NOMO-1 (cell line): Measurements from ENCODE around the gene CTAGE15.
"Not testable (repeated sequence)": the region's sequence is repeated elsewhere in the genome, so short reads cannot be mapped to it uniquely, and the experiment has no call there.

ENCODE experiments used
- DNase-seq, 2 experiments: peaks; one replicate each; lab custom pipeline; 2025; ENCODE audit not compliant: unreplicated experiment in 2 of 2; lab: John Stamatoyannopoulos, UW

Gene CTAGE15, protein sequence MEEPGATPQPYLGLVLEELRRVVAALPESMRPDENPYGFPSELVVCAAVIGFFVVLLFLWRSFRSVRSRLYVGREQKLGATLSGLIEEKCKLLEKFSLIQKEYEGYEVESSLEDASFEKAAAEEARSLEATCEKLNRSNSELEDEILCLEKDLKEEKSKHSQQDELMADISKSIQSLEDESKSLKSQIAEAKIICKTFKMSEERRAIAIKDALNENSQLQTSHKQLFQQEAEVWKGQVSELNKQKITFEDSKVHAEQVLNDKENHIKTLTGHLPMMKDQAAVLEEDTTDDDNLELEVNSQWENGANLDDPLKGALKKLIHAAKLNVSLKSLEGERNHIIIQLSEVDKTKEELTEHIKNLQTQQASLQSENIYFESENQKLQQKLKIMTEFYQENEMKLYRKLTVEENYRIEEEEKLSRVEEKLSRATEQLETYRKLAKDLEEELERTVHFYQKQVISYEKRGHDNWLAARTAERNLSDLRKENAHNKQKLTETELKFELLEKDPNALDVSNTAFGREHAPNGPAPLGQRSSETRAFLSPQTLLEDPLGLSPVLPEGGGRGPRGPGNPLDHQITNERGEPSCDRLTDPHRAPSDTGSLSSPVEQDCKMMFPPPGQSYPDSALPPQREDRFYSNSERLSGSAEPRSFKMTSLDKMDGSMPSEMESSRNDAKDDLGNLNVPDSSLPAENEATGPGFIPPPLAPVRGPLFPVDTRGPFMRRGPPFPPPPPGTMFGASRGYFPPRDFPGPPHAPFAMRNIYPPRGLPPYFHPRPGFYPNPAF

DNA sequence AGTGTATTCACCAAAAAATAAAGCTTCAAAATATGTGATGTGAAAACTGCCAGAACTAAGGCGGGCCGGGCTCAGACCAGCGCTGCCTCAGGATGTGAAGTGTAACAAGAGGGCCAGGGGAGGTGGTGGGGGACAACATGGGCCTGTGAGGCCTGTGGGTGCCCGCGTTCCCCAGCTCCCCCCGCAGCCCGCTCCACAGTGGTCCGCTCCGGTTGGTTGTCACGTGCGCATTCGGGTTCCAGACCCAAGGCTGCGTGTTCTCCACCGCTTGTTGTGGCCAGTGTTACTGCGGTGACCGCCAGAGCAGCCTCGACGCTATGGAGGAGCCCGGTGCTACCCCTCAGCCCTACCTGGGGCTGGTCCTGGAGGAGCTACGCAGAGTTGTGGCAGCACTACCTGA, at the start of gene CTAGE15:
Gene CTAGE15, plus strand, starts transcription at position 301 of the 400 bp plus-strand sequence. Its CDS starts 17 bp downstream, at position 318.
- DNase-seq, result not testable (repeated sequence)

DNA sequence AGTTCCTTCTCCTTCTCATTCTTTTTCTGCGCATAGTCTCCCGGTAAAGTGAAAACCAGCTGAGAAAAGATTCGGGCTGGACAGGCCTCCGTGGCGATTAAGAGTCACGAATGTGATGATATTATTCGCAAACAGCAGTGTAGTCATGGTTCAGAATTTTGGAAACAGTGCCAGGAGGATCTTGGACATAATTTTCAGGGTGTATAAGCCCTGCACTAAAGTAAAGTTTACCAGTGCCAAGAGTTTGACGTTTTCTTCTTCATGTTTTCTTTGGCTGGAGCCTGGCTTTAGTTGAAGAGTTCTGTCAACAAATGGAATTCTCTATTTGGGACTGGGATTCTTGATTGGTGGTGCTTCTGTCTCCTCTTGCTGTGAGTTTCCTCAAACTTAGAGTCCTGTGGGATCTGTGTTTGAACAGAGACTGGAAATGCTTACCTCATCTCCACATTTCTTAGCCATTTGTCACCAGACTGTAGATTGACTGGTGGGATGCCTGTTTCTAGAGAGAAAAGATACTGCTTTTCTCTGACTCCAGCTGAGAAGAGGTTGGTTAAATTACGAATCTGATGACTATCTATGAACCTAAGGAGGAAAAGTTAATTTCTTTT, 49.2 kb upstream of the CTAGE15 start:
- not testable (repeated sequence) for DNase-seq

DNA sequence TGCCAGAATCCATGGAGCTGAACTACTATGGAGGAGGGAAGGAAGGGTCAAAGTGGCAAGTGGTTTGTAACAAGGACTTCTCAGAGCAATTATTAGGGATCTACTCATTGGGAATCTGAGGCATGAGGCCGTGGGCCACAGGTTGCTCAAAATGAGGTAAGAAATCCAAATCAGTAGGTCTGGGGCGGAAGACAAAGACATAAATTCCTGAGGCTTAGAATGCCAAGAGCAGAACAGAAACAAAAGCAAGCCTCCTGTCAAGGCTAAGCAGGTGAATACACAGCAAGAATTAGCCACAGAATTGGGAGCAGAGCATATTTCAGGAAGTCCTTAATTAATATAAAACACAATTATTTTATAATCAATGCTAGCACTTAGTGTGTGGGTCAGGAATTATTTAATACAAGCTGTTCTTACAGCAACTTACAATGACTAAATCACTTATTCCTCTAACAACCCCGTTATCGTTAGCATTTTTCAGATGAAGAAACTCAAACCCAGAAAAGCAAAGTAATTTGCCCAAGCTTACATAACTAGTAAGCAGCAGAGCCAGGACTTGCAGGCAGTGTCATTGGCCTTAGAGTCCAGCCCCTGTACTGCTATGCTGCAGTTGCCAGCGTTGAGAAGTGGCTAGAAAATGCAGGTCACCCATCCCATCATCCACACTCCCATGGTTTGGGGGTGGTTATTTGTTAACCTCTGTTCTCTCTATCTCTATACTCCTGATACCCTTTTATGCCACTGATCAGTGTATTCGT, 40.3 kb upstream of the CTAGE15 start:
- not testable (repeated sequence) for DNase-seq

DNA sequence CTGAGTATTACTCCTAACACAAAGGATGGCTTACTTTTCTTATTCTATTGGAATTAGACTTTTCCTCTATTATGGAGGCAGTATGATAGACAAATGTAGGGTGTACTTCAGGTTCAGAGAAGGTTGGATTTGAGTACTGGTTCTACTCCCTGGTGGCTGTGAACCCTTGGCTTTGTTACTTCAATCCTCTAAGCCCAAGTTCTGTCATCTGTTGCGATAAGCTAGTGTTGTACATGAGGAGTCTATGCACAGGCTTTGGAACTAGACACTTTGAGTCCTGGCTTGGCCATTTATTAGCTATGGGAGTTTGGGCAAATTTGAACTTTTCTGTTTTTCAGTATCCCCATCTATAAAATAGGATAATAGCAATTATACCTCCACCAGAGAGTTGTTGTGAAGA, 39.7 kb upstream of the CTAGE15 start:
- not testable (repeated sequence) for DNase-seq

DNA sequence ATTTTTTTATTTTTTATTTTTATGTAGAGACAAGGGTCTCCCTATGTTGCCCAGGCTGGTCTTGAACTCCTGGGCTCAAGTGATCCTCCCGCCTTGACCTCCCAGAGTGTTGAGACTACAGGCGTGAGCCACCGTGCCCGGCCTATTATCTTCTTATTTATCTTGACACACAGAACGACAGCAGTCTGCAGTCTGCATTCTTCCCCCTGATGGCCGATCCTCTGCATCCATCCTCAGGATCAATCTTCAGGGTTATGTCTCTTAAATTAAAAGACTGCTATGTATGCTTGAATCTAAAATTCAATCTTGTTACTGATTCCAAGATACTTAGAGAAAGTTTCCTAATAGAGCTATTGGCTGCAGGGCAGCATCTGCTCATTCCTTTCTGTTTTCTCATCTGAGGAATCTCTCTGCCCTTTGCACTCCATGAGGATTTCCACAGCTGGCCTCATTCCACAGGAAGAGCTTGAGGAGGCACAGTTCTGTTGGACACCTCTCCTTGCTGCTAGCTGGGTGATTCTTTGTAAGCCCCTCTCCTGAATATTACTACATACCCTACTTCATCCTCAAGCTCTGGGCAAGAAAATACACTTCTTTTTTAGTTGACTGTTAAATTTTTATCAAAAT, 38.3 kb upstream of the CTAGE15 start:
- not testable (repeated sequence) for DNase-seq

DNA sequence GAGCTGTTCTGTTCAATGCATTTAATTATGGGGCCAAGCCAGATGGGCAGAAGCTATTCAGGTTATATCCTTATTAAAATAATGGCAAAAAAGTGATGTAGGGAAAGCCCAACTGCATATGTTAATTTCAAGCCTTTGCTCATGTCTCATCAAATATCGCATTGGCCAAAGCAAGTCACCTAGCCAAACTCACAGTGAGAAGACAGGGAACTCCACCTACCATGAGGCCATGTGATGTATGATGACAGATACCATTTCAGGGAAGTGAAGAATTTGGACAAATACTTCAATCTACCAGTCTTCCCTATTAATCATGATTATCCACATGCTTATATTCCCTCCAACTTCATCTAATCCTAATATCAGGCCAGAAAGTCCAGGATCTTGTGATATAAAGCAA, 35.2 kb upstream of the CTAGE15 start:
- DNase-seq, result not testable (repeated sequence)

DNA sequence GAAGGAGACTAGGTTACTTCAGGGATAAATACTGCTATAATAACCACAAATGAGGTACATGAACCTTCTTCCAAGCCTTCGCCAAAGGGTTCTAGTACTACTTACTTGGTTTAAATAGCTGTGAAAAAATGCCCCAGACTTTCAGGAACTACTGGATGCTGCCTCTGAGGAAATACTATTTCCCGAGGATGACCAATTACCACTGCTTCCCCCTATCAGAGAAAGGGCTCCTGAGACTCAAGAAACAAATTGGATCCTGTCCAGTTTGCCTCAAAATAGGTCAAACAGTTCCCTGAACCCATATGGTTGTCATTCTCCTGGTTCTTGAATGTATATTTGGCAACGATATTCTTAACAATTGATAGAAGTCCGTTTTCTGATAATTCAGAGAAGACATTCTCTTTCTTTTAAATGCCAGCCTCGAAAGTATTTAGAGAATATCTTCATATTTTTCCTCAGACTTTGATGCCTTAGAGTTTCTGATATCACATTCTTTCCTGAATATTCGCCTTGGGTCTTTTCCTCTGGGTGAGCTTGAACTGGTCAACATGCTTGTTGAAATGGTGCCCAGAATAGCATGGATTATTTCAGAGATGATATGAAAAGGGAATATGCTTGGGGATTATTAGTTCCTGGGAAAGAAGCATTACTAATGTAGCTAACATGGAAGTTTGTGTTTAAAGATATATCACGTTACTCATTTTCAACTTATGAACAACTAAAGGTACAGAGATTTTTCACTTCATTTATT, 28.1 kb upstream of the CTAGE15 start:
- DNase-seq, result not testable (repeated sequence)

DNA sequence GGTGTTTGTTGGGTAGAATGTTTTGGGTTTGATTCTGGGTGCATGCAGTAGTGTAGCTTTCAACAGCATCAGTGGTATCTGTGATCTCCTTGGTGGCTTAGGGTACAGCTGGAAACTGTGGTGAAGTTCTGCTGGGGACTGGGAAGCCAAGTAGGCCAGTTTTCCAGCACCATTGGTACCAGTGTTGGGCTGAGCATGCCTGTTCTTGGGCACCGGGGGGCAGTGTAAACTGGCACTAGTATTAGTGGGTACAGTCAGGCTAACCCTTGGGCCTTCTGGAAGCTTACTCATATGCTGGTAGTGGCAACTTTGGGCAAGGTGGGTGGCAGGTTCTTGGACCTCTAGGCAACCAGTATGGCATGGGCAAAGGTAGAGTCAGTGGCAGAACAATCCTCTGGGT, 15.6 kb upstream of the CTAGE15 start:
- not testable (repeated sequence) for DNase-seq

DNA sequence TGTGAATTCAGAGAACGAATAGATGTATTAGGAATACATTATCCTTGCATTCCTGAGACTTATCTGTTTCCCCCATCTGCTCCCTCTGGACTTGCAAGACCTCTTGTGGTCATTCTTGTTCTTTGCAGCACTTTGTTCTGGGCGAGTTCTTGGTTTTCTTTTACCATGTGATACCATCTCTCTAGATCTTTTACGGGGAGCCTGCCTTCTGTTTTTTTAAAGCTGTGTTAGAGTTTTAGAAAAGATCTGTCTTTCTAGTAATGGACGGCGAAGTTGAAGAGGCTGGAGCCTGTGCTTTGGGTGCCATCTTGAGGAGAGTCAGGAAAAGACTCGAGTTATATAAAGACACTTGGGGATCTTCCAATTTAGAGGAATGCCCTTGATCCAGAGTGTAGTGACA, 8.3 kb upstream of the CTAGE15 start:
- not testable (repeated sequence) for DNase-seq

DNA sequence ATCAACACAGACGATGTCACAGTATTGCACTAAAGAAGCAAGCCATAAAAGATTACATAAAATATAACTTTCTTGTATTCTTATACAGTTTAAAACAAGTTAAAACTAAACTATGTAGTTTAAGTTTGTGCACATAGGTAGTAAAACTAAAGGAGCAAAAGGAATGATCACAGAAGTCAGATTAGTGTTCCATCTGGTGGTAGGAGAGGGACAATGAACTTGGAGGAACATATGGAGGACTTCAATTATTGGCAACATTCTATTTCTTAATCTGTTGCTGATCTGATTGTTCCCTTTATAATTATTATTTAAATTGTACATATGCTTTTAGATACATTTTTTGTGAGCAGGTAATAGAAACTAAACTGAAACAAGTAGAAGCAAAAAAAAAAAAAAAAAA, 5.6 kb upstream of the CTAGE15 start:
- DNase-seq, result not testable (repeated sequence)

DNA sequence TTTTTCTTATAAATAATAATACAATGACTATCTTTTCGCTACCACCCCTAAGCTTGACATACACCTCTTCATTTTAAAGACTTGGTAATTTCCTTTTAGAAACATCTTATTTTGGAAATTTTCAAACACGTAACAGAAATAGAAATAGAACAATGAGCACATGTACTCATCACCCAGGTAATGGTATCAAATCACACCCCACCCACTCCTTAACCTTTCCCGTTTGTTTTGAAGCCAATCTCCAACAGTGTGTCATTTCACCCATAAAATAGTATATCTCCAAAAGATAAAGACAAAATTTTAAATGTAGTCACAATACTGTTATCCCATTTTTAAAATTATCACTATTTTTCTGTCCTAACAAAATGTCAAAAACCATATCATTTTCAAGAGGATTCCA, 16.6 kb downstream of the CTAGE15 start:
- DNase-seq, result not testable (repeated sequence)

DNA sequence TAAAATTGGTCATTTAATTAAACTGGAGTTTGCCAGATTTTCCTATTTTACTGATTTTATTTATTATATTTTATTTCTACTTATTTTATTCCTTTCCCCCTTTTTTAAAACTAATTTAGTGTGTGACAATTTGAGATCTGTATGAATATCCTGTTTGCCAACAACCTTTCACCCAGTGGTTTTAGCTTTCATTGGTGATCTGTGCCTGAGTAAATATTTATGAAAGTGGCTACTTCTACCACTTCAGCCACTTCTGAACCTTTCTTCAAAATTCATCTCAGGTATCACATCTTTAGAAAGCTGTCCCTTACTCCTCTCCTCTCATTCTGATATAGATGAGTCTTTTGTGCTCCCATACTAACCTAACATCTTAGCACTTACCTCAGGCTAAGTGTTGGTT, 18.3 kb downstream of the CTAGE15 start:
- not testable (repeated sequence) for DNase-seq

DNA sequence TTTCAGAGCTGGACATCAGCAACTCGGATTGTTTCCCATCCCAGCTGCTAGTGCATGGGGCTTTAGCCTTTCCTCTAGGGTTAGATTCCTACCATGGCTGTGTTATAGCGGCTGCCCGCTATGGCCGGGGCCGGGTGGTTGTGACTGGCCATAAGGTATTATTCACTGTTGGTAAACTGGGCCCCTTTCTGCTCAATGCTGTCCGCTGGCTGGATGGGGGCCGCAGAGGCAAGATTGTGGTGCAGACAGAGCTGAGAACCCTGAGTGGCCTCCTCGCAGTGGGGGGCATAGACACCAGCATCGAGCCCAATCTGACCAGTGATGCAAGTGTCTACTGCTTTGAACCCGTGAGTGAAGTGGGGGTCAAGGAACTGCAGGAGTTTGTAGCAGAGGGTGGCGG, 26.5 kb downstream of the CTAGE15 start:
- not testable (repeated sequence) for DNase-seq

DNA sequence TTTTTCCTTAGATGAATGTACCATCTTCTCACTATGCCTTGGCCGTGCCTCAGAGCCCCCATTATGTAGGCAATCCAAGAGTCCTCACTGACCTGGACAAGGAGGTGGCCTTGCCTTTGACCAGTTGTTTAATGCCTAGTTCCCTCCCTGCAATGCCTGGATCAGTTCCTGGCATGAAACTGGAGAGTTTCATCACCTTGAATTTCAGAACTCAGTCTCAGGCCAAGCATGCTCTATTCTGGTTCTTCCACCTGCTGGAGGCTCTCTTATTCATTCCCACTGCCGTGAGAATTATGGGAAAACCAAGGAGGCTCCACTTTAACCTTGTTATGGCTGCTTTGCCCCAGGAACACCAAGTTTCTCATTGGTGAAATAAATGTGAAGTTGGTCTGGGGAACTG, 31.9 kb downstream of the CTAGE15 start:
- not testable (repeated sequence) for DNase-seq

DNA sequence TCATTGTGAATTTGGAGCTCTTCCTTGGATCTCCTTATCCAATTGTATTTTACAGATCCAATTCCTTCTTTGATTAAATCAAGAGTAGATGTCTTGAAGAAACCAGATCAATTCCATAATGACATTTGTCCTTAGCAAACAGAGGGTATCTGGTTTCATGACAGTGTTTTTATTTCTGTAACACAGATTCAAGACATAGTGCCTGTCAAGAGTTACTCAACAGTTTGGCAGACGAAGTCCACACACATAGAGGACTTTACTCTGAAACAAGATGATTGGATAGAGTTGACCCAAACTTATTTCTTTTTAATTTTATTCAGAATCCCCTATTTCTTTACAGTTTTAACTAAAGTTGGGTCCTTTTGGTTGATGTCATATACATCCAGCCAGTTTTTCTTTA, 34.5 kb downstream of the CTAGE15 start:
- DNase-seq, result not testable (repeated sequence)

DNA sequence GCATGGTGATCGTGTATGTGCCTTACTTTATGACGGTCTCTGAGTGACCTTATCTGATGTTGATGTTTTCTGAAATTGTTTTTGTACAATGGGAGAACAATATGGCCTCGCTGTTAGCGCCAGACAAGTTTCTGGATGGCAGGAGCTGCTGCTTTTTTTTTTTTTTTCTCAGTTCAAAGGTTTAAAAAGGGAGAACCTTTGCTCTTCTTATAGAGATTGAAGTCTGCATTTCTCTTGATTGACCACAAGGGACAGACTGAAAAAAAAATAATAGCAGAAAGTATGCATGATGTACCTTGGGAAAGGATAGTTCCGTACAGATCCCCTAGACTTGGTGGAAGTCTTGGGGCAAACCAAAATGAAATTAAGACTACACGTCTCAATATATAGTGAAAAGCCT, 43.9 kb downstream of the CTAGE15 start:
- not testable (repeated sequence) for DNase-seq

DNA sequence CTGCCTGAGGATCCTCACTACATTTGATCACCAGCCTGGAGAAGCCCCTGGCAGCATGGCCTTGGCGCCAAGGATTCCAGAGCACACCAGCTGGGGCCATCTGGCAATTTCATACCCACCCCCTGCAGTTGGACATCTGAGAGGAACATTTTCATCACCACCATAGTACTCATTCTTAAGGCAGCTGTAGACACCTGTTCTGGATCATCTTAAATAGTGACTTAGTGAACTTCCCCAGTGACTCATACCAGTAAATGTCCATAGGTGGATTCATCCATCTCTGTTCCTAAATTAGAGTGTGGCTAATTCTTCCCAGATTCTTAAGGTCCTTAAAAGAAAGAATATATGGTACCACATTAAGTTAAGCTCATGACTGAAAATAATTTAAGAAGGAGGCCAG, 45.6 kb downstream of the CTAGE15 start:
- not testable (repeated sequence) for DNase-seq

DNA sequence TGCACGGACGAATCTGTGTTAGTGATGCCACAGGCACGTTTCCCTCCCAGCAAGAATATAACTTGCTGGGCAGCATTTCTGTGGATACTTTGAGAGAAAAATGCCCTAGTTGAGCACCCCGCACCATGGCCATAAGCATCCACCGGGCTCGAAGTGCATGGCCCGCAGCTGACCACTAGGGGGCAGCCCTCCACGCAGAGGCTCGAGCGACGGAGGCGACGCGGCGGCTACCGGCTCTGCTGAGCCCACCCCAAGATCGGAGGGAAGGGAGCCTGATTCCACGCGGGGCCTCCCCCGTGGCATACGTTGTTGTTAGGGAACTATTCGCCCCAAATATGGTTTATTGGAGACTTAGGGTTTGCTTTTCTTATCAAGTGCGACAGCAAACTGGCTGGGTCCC, 48.5 kb downstream of the CTAGE15 start:
- DNase-seq, result not testable (repeated sequence)

DNA sequence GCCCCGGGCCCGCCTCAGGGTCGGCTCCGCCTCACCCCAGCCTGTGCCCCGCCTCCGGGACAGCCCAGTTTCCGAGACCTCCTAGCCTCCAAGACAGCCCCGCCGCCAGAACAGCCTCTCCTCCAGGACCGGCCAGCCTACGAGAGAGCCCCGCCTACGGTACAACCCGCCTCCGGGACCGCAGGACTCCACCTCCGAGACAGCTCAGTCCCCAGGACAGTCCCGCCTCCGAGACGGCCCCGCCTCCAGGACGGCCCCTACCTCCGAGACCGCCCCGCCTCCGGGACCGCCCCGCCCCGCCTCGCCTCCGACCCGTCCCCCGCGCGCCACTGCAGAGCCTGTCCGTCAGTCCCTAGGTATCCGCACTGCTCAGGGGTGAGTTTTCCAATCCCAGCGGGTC, 49.0 kb downstream of the CTAGE15 start, which contains the start of gene TCAF2:
Gene TCAF2, plus strand, starts transcription at position 329 of the 400 bp plus-strand sequence.
- not testable (repeated sequence) for DNase-seq
